ENCODE results near the gene SOX5. TPM values are rescaled to one million over a fixed set of nuclear protein-coding genes. Genes with fewer than 3 reads are reported as not detected.

SOX5 gene
- total RNA-seq, 1 experiment from 2014 or later, result 3.1 TPM

- H3K79me1 ChIP-seq (ENCODE audit: insufficient read depth, low read depth, low read length, poor library complexity, severe bottlenecking), result no peaks in the 10 kb centered on the region
- no peaks in the 10 kb centered on the region for H3K4me1 Mint-ChIP-seq
- H2BK20ac ChIP-seq (ENCODE audit: low read depth, low read length, poor library complexity, severe bottlenecking), result no peak overlapping the region
- H4K91ac ChIP-seq (ENCODE audit: insufficient read length, low read depth, low read length), result no peak overlapping the region
- no peak overlapping the region for H3K4me3 Mint-ChIP-seq
- no peak overlapping the region for H2AK5ac ChIP-seq (ENCODE audit: insufficient read length, low read length)
- no peak overlapping the region for H3K14ac ChIP-seq (ENCODE audit: insufficient read depth, low read length)
- H3K4ac ChIP-seq (ENCODE audit: low read depth, low read length), result no peak overlapping the region
- H3K23me2 ChIP-seq (ENCODE audit: insufficient read length, low read depth, low read length, poor library complexity, severe bottlenecking), result no peaks in the 10 kb centered on the region
- no peak overlapping the region for H3K9ac ChIP-seq (ENCODE audit: extremely low read depth, insufficient read length, low read length)
- H4K5ac ChIP-seq (ENCODE audit: insufficient read length, low read depth, low read length), result no peak overlapping the region
- no peak overlapping the region for H3K27ac Mint-ChIP-seq
- no peak overlapping the region for H2BK15ac ChIP-seq (ENCODE audit: low read depth, low read length)
- no peak overlapping the region for H2BK5ac ChIP-seq (ENCODE audit: insufficient read length, low read length)
- no peaks in the 10 kb centered on the region for H3K36me3 Mint-ChIP-seq (ENCODE audit: insufficient read depth in 1 of 3, low read depth in 3 of 3)
- no CpG with 5 or more reads among the region's 7 CpGs for WGBS (ENCODE audit: extremely low coverage, insufficient read length, low lambda C conversion rate)
- H3K9me3 Mint-ChIP-seq, result no peaks in the 10 kb centered on the region
- H3K4me1 ChIP-seq (ENCODE audit: insufficient read depth, low read length), result no peaks in the 10 kb centered on the region
- H3K56ac ChIP-seq (ENCODE audit: insufficient read length, low read depth, low read length), result no peak overlapping the region
- H3K23ac ChIP-seq (ENCODE audit: insufficient read length, low read depth, low read length), result no peak overlapping the region
- no peak overlapping the region for H3K27ac ChIP-seq (ENCODE audit: insufficient read length, low read depth, low read length)
- no peak overlapping the region for H2BK120ac ChIP-seq (ENCODE audit: low read depth, low read length, poor library complexity, severe bottlenecking)
- no peak overlapping the region for H3T11ph ChIP-seq (ENCODE audit: low read length)
- no peak overlapping the region for H2AFZ ChIP-seq (ENCODE audit: low read length)
- no peak overlapping the region for H3K18ac ChIP-seq (ENCODE audit: insufficient read length, low read depth, low read length)
- no peak overlapping the region for H4K8ac ChIP-seq (replicated peaks; ENCODE audit: insufficient read length, low read depth, low read length)
- no peaks in the 10 kb centered on the region for H3K9me3 ChIP-seq (ENCODE audit: control insufficient read depth, low read depth, low read length)
- no peaks in the 10 kb centered on the region for H4K20me1 ChIP-seq (ENCODE audit: control insufficient read depth, insufficient read depth, insufficient read length)
- H2BK12ac ChIP-seq (ENCODE audit: insufficient read length, low read depth, low read length), result no peak overlapping the region
- no peak overlapping the region for H3K4me2 ChIP-seq (ENCODE audit: insufficient read depth, insufficient read length, low read length)
- H3K79me2 ChIP-seq (ENCODE audit: insufficient read depth, low read length), result no peaks in the 10 kb centered on the region
- DNase-seq, result no peak
- TF ChIP-seq, protein P1, sequence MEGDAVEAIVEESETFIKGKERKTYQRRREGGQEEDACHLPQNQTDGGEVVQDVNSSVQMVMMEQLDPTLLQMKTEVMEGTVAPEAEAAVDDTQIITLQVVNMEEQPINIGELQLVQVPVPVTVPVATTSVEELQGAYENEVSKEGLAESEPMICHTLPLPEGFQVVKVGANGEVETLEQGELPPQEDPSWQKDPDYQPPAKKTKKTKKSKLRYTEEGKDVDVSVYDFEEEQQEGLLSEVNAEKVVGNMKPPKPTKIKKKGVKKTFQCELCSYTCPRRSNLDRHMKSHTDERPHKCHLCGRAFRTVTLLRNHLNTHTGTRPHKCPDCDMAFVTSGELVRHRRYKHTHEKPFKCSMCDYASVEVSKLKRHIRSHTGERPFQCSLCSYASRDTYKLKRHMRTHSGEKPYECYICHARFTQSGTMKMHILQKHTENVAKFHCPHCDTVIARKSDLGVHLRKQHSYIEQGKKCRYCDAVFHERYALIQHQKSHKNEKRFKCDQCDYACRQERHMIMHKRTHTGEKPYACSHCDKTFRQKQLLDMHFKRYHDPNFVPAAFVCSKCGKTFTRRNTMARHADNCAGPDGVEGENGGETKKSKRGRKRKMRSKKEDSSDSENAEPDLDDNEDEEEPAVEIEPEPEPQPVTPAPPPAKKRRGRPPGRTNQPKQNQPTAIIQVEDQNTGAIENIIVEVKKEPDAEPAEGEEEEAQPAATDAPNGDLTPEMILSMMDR (conservative IDR thresholded peaks at IDR 0.05), result no peak
- H3K27me3 Mint-ChIP-seq (ENCODE audit: low read depth), result no peaks in the 10 kb centered on the region
- no peaks in the 10 kb centered on the region for H3K27me3 ChIP-seq (ENCODE audit: insufficient read depth, low read length)
Measured at GRCh38 chr12:23722655-23723054, 226.8 kb downstream of the SOX5 start.

All from H9 (cell line).